Fibroblast of the conjunctiva (primary cell): ENCODE measurements around the gene FGF14.

Source experiments
- DNase-seq: peaks from one replicate; pipeline ENCODE4 v3.0.0-alpha.2; 2010; ENCODE audit warnings: low read depth

The FGF14 gene

GRCh38 chr13:102250448-102250847 lies 151.4 kb downstream of the FGF14 start:
- DNase-seq, result no peak

DNA sequence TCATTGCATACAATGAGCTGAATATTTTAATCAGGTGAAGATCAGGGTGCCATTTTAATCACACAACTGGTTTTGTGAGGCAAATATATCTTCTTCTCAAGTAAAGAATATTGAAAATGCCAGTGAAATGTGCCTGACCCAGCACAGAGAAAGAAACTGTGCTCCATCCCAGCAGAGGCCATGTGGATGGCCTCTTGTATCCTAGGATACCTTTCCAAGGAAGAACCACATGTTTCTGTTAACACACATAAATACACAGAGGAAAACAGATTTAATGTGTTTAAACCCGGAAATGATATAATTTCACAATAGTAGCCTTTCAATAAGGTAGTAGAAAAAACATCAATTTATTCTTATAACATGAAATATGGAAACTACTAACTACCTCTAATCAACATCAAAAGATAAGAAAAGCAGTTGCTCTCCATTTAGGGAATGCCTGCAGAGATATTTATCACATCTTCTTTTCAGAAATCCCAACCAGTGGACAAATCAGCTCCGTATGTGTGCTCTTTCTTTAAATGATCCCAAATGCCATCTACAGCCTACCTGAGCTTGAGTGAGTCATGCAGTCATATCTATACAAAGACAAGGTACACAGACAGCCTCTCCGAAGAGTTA lies 157.1 kb downstream of the FGF14 start:
- DNase-seq, result no peak

GRCh38 chr13:102240110-102240509 lies 161.7 kb downstream of the FGF14 start:
- DNase-seq, result no peak

GRCh38 chr13:102237230-102237629 lies 164.6 kb downstream of the FGF14 start:
- no peak for DNase-seq

GRCh38 chr13:102236830-102237229 lies 165.0 kb downstream of the FGF14 start:
- DNase-seq, result no peak

DNA sequence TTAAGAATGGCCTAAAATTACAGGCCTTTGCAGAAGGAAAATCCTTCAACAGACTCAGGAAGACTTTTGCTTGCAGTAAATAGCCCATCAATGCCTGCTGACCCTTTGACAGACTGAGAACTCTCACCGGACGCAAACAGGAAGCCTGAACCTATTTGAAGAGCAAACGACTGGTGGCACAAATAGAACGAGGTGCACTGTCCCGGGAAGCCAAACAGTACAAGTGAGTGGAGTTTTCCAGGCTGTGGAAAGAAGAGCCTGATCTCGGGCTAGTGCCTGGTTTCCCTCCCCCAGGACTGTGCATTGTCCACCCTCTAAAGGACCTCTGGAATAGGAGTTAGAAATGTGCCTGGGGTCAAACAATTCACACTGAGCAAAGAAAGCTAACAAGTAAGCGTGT lies 165.5 kb downstream of the FGF14 start:
- DNase-seq, result no peak

GRCh38 chr13:102235689-102236088 lies 166.2 kb downstream of the FGF14 start:
- no peak for DNase-seq

DNA sequence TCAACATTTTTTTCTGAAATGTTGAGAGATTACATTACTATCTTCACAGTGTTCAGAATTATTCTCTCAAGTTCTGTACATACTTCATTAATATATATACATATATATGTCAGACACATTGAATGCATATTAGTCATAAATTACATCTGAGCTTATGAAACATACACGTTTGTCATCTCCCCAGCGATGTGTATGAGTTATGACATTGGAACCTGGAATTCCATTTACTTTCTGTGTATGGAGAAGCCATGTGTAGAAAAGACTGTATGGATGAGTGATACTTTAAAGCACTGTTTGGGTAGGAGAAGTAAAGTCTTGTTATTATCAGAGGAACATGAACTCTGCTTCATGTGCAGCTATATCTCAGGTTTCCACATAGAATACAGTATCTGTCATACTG lies 167.2 kb downstream of the FGF14 start:
- no peak for DNase-seq

- no peak for DNase-seq
Measured at GRCh38 chr13:102233566-102234208, 168.2 kb downstream of the FGF14 start.

DNA sequence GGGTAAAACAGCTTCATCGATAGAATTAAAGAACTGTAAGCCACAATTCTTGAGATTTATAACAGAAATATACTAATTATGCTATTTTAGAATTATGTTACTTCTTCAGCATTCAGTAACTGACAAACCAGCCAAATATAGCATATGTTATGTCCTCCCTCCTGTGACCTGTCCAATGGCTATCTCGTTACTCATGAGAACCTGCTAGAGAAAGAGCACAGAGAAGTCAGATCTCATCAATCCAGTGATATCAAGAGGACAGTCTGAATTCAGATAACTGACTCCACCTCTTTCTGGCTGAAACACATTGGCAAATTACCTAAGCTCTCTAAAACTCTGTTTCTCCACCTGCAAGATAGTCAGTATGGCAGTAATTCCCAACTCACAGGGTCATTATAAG lies 170.4 kb downstream of the FGF14 start:
- DNase-seq, result no peak

GRCh38 chr13:102227741-102228140 lies 174.1 kb downstream of the FGF14 start:
- DNase-seq, result no peak

GRCh38 chr13:102226591-102226990 lies 175.3 kb downstream of the FGF14 start:
- no peak for DNase-seq

GRCh38 chr13:102225892-102226291 lies 176.0 kb downstream of the FGF14 start:
- no peak for DNase-seq

GRCh38 chr13:102220681-102221228 lies 181.1 kb downstream of the FGF14 start:
- DNase-seq, result no peak

- no peak for DNase-seq
Measured at GRCh38 chr13:102214956-102215355, 186.9 kb downstream of the FGF14 start.

- DNase-seq, result no peak
Measured at GRCh38 chr13:102212729-102213128, 189.1 kb downstream of the FGF14 start.

DNA sequence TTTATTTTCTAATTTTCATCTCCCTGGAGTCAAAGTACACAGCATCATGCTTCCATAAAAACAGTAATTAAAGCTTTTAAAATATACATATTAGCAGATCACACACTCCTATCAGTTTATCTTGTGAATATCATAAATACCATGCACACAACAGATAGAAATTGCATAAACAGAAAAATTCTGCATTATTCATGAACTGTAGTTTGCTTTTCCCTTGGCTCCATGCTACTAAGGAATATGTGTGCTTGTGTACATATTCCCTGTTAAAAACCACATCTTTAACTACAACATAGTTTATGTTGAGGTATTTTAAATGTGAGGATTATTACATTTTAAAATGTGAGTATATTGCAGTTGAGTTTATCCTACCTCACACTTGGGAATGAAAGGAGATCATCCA lies 193.5 kb downstream of the FGF14 start:
- DNase-seq, result no peak

- DNase-seq, result no peak
Measured at GRCh38 chr13:102207680-102208342, 194.0 kb downstream of the FGF14 start.

DNA sequence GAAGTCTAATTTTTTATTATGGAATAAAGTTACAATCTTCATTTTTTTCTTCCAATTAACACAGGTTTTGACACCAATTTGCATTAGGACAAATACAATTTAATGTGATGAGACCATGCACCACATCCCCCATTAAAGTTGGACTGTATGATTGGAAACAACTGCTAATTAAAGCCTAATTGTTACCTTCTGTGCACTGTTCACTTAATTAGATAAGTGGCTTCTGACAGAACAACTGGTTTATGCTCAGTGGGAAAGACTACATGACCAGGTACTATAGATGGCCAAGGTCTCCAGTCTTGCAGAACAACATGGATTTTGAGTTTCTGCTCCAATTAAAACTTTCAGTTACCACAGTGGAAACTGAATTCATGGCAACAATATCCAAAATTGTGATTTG lies 198.1 kb downstream of the FGF14 start:
- no peak for DNase-seq

GRCh38 chr13:102198418-102199311 lies 203.2 kb downstream of the FGF14 start:
- no peak for DNase-seq

DNA sequence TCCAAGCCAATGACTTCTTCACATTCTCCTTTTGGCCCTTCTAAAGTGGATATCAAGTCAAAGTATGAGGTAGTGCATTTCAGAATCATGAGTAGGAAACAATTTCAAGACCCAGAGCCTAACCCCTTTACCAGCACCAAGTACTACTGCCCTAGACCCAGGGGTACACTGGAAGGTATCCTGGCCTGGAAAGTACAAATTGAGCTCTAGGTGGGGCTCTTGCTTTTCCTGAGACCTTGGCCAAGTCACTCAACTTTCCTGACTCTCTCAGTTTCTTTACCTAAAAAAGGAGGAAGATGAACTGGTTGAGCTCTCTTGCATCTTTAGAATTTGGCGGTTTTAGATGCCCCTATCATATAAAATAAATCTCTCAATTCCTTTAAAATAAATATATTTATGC lies 204.7 kb downstream of the FGF14 start:
- DNase-seq, result no peak
